Muscle of arm (tissue), 12 donors: ENCODE data around the gene CNST. TPM values are rescaled to one million over a fixed set of nuclear protein-coding genes. Genes with fewer than 3 reads are reported as not detected.
A peak's percentile ranks its signal among the peaks of the same experiment; 100 is the strongest.
"Not testable (repeated sequence)": the region's sequence is repeated elsewhere in the genome, so short reads cannot be mapped to it uniquely, and the experiment has no call there.

ENCODE experiments used
- DNase-seq: peaks from one replicate; pipeline ENCODE4 v3.0.0-alpha.2; 2013
- polyA plus RNA-seq, 12 donors: library from polyadenylated mRNA; unstranded; fragments of 120-200 nt; gene quantifications; one replicate each; pipeline ENCODE4 v1.2.1, GENCODE V29; 2013; ENCODE audit not compliant: insufficient read length in 12 of 12

Gene CNST
- polyA plus RNA-seq, 12 donors, result 12.2 to 18.2 (median 15.2) TPM; not detected in 1

DNA sequence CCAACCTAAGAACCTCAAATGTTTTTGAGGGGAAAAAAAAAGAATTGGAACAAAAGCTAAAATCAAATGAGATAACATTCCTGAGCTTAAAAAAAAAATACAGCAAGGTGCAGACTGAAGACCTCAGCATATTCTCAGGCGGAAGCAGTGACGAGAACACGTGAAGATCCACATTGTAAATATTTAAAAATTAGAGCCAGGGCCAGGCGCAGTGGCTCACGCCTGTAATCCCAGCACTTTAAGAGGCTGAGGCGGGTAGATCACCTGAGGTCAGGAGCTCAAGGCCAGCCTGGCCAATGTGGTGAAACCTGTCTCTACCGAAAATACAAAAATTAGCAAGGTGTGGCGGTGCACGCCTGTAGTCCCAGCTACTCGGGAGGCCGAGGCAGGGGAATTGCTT, 15.9 kb upstream of the CNST start:
- DNase-seq, result no peak

DNA sequence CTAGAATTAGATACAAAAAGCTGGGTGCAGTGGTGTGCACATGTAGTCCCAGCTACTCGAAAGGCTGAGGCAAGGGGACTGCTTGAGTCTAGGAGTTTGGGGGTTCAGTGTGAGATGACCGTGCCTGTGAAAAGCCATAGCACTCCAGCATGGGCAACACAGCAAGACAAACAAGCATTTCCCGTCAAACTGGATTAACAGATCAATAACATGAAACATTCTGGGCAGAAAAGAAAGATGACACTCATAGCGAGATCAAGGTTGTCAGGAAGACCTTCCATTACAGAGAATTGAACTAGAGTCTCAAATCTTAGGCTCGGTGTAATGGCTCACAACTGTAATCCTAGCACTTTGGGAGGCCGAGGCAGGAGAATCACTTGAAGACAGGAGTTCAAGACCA, 14.1 kb upstream of the CNST start:
- no peak for DNase-seq

DNA sequence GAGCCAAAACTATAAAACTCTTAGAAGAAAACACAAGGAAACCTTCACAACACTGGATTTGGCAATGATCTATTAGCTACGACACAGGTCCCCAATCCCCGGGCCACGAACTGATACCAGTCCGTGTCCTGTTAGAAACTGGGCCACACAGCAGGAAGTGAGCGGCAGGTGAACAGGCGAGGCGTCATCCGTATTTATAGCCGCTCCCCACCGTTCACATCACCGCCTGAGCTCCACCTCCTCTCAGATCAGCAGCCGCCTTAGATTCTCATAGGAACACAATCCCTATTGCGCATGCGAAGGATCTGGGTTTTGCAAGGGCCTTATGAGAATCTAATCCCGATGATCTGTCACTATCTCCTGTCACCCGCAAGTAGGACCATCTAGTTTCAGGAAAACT, 12.1 kb upstream of the CNST start:
- no peak for DNase-seq

DNA sequence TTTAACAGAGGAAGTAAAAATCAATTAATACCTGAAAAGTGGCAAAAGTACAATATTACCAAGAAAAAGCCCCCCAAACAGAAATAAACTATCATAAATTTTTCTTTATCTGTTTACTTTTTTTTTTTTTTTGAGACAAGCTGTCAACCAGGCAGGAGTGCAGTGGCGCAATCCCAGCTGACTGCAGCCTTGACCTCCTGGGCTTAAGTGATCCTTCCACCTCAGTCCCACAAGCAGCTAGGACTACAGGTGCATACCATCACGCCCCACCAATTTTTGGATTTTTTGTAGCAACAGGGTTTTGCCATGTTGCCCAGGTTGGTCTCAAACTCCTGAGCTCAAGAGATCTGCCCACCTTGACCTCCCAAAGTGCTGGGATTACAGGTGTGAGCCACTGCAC, 8.2 kb upstream of the CNST start:
- no peak for DNase-seq

DNA sequence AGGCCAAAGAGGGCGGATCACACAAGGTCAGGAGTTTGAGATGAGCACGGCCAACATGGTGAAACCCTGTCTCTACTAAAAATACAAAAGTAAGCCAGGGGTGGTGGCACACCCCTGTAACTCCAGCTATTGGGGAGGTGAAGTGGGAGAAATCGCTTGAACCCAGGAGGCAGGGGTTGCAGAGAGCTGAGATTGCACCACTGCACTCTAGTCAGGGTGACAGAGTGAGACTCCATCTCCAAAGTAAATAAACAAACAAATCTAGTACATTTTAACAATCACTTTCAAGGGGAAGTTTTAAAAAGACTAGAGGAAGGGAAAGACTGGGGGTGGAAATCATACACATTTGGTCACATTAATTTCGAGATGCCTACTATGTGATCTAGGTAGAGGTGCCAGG, 6.9 kb upstream of the CNST start:
- DNase-seq, result no peak

DNA sequence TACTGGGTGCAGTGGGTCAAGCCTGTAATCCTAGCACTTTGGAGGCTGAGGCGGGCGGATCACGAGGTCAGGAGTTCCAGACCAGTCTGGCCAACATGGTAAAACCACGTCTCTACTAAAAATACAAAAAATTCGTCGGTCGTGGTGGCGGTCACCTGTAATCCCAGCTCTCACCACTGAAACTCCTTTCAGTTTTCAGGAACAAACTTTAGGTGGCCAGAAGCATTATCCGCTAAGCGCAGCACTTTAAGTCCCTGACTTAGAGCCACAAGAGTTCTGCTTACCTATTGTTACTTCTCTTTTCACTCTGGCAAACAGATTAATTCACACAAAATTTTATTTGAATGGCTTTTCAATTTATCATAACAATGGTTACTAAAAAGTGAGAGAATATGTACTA, 5.4 kb upstream of the CNST start:
- DNase-seq, result not testable (repeated sequence)

DNA sequence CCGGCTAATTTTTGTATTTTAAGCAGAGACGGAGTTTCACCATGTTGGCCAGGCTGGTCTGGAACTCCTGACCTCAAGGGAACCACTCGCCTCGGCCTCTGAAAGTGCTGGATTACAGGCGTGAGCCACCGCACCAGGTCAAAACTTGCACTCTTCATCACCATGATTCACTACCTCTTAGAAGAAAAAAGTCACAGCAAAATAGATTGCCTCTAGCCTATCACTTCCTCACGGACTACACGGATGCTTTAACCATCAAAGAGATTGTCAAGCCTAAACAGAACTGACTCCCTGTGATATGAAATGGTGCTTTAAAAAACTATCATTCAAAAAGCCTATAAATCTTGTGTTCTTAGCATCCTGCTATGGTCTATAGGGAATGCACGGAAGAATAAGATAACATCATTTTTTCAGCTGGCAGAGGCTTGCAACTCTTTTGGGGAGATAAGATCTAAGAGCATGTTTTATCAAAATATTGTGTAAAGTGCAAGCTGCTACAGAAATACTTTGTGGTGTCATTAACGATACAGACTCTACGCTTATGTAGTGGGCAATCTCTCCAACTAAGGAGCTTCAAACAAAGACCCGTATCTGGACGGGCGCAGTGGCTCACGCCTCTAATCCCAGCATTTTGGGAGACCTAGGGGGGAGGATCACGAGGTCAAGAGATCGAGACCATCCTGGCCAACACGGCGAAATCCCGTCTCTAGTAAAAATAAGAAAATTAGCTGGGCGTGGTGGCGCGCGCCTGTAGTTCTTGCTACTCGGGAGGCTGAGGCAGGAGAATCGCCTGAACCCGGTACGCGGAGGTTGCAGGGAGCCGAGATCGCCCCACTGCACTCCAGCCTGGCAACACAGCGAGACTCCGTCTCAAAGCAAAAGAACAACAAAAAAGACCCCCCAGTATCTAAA, 1.2 kb upstream of the CNST start:
- no peak for DNase-seq

DNA sequence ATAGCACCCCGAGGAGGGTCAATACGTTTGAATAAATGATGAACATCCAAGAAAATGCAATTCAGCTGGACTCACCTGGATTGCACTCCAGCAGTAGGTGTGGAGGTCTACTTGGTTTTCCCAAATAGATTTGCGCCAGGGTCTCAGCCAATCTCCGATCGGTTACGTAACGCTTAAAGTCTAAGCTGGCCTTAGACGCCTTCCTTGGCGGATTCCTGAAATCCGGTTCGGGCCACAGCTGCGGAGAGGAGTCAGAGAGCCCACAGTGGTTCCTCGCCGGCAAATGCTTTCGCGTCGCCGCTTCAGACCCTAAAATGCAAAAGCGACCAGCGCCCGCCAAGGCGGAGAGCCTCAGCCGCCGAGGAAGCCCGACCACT, 517 bp upstream of the CNST start:
- DNase-seq, result no peak

DNA sequence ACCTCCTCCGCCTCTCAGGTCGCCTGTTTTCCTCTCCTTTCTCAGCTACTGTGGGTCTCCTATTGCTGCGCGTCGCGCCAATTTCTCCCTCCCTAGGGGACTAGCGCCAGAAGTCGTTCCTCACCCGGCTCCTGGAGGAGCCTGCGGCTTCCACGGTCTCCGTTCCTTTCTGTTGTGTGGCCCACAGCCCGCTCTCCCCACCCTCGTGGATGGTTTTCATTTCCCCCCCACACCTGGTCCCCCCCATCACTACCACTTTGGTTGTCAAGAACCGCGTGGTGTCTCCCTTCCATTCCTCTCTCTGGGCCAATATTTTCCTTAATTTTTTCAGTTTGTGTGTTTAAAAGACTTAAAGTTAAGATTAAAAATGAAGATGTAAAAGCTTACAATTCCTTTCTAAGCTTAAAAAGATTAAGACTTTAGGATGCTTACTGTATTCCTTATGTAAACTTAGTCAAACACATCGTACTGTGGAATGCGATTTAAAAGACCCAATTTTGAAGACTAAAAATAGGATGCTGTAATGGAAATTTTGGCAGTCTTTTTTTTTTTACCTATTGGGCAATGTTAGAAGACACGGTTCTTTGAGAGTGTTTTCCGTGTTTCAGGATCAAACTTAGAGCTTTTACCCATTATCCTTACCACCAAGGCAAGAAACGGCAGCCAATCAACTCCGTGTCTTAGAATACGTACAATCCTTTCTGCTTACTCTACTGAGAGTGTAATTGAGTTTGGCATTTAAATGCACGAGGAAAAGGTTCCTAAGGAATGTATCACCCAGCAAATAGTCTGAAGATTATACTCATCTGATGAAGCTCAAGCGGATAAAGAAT, 773 bp downstream of the CNST start:
- DNase-seq, result peak; percentile 28

DNA sequence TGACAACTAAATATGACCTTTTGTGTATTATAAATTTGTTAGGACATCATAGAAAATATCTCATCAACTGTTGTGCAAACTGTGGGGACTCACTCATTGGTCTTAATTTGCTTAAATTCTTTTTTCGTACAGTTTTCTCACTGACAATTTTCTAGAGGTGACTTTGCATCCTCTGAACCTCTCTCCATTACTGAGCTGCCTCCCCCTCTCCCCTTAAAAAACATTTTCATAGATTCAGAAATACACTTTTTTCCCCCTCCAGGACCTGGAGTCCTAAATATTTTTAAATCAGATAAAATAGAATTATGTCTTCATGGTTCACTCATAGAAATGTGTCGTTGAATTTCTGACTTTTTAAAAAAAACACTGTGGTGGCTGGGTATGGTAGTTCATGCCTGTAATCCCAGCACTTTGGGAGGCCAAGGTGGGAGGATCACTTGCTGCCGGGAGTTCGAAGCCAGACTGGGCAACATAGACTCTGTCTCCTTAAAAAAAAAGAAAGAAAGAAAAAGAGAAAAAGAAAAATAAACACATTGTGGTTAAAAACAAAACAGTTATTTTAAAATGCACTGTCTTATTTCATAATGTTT, 1.5 kb downstream of the CNST start:
- DNase-seq, result no peak

DNA sequence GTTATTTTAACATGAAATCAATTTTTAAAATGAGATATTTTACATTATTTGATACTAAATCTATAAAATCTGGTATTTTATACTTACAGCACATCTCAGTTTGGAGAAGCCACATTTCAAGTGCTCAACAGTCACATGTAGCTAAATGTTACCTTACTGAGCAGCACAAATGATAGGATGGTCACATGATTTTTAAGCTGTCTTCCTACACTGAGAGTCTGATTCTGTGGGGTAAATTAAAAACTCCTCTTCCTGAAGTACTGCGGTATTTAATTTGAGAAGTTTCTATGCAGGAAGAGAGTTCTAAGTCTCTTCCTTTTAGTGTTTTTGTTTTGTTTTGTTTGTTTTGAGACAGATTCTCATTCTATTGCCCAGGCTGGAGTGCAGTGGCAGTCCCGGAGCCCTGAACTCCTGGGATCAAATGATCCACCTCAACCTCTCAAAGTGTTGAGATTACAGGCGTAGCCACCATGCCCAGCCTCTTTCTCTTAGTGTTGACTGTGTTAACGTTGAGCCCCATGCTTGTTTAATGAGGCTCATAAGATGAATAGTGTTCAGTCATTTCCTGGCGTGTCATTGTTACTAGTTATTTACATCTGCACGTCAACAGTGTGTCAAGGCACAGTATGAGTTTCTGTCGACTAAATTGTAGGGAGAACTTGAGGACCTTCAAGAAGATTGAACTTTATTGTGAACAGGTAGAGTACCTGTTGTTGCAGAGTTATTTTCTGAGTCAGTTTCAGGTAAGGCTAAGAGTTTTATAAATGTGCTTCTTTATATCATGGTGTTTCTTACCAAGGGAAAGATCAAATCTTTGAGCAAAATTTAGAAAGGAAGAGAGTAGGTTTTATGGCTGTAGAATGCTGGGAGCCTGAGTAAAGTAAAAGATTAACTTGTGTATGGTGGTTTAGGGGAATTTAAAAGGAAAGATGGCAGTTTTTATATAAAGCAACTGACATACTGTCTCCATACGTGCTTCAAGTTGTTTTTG, 3.3 kb downstream of the CNST start:
- DNase-seq, result no peak

DNA sequence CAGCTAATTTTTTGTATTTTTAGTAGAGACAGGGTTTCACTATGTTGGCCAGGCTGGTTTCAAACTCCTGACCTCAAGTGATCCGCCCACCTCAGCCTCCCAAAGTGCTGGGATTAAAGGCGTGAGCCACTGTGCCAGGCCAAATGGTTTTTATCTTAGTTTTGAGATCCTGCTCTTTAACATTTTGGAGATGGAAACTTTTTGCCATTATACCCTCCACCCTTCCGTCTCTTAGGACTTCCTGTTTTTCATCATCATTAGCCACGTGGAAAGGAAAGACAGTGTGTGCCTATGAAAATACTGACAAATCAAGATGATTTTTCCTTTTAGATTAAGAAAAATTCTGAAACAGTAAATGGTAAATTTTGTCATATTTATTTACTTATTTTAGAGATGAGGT, 5.1 kb downstream of the CNST start:
- not testable (repeated sequence) for DNase-seq

DNA sequence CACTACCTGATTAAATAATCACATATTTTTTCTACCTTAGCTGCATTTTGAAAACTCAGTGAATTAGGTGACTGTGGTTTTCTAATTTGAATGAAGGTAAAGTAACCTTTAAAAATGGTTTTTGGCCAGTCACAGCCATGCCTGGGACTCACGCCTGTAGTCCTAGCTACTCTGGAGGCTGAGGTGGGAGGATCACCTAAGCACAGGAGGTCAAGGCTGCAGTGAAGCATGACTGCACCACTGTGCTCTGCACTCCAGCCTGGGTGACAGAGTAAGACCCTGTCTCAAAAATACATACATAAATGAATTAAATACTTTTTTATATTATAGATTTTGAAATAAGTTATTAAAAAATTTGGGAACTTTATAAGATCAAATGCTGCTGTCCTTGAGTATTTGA, 5.7 kb downstream of the CNST start:
- DNase-seq, result no peak

DNA sequence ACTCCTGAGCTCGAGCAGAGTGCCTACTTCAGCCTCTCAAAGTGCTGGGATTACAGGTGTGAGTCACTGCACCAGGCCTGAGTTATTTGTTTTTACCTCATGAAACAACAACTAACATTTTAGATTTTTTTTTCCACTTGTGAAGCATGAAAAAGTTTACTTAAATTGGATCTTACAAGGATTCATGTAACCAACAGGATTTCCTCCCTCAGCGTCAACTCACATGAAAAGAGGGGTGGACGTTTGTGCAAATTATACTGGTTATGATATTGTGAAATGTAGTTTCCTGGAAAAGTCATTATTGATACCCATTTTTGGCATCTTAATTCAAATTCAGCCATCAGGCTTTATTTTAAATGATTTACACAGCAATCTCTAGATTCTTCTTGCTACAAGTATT, 6.5 kb downstream of the CNST start:
- no peak for DNase-seq

DNA sequence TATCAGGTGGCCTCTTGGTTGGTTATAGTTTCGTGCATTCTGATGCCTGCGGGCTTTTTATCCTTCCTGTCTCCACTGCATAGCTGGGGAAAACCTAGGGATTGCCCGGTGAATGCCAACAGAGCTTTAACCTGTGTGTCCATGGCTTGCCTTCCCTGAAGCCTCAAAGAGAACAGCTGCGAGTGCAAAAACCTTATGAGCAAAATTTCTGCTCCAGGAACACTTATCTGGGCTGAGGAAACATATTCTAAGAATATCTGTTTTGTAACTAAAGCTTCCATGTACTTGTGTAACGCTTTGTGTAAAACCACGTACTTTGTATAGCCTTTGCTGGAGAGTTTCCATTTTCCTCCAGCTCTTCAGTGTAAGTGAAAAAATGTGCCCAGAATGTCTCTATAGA, 7.2 kb downstream of the CNST start:
- DNase-seq, result no peak

DNA sequence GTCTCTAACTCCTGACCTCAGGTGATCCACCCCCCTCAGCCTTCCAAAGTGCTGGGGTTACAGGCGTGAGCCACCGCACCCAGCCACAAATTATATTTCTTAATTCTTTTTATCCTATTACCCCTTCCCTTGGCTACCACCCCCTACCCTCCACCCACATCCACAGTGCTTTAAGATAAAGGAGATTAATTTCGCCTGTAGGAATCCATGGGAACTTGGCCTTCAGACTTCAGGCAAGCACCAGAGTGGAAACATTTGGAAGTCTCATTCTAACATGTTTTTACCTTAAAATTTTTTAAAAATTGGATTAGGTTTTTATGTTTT, 10.4 kb downstream of the CNST start:
- no peak for DNase-seq

DNA sequence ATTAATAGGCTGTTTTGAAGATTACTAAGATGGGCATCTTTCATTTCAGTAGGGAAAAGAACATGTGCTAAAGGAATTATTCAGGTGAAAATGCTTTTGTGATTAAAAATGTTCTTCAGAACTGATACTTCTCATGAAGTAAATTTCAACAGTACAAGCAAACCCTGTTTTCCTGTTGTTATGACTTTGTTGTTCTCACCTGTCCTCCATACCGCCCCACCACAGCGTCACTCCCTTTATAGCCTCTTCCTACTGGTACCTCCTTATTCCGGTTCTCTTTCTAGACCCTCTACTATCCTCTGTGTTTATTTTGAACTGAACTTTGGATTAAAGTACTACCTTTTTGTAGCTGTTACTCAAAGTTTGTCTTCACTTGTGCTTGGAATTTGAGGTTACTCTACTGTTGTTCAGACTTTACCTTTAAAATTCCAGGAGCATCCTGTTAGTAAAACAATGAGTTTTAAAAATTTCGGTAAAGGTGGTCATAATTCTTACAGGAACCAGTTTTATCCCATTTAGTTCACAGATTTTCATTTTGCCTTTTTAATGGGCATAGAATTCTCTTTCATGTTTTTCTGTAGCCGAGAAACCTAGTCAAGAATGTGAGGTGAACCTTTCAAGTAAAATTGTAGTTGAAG, 10.9 kb downstream of the CNST start:
- DNase-seq, result no peak

DNA sequence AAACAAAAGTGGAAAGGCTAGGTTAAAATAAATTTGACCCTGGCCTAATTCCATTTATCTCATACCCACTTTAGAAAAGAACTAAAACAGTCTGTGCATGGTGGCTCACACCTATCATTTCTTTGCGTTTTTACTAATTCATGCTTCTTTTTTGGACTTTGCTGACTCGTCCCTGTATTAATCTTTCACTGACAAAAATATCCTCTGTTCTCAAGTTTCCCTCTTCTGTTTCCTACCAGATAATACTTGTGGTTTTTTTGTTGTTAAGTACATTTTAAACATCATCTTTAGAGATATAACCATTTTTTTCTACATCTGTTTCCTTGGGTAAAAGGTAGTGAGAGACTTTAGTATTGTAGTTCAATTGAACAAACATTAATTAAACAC, 11.5 kb downstream of the CNST start:
- no peak for DNase-seq

DNA sequence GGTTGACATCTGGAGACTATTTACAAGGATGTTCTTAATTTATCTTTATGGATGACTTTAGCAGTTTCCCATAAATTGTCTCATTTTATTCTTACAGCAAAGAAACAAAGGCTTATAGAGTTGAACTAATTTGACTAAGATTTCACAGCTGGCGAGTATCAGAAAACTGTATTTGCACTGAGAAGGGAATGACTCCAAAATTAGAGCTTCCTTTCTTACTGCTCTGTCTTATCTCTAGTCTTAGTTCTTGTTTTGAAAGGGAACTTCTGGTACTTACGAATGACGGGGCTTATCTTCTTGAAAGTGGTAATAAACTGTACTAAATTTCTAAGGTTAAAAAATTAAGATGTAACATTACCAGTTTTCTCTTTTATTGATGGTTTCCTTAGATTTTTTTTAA, 13.6 kb downstream of the CNST start:
- no peak for DNase-seq

DNA sequence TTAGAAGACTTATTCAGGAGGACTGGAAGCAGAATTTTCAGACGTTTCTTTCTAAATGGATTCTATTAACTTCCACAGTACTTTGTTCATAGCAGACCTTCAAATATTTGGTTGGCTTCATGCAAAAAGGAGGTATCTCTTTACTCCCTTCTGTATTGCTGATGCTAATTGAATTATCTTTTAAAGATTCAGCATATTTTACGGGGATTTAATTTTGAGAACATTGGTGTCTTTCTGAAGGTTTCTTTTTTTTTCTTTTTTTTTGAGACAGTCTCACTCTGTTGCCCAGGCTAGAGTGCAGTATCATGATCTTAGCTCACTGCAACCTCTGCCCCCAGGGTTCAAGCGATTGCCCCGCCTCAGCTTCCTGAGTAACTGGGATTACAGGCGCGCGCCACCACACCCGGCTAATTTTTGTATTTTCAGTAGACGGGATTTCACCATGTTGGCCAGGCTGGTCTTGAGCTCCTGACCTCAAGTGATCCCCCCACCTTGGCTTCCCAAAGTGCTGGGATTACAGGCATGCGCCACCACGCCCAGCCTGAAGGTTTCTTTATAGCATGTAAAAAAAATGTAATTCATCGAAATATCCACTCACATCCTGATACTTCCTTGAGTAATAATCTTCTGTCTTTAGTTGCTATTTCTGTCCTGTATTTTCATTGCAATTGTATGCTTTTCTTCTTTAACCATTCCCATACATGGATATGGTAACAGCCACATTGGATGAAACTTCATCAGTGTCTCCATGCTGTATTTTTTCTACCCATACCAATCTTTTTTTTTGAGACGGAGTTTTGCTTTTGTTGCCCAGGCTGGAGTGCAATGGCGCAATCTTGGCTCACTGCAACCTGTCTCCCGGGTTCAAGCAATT, 14.5 kb downstream of the CNST start:
- DNase-seq, result no peak
